ENCODE measurements around the gene ALK. TPM values are rescaled to one million over a fixed set of nuclear protein-coding genes. Genes with fewer than 3 reads are reported as not detected.
"Not testable (repeated sequence)": the region's sequence is repeated elsewhere in the genome, so short reads cannot be mapped to it uniquely, and the experiment has no call there.

ALK gene
- total RNA-seq, 1 experiment from 2014 or later: not detected

GRCh38 chr2:29872870-29873269 is 48.5 kb downstream of the ALK start:
- Histone ChIP-seq H3K36me3 (no peaks in the 10 kb centered on the region), H3K27me3 (no peaks in the 10 kb centered on the region), H3K9me3 (no peaks in the 10 kb centered on the region), H3K4me3 (no peak overlapping the region)
- DNase-seq: no peak

- H3K36me3 ChIP-seq: no peaks in the 10 kb centered on the region
- no peaks in the 10 kb centered on the region for H3K9me3 ChIP-seq
- H3K4me3 ChIP-seq: no peak overlapping the region
- H3K27me3 ChIP-seq: no peaks in the 10 kb centered on the region
- no peak for DNase-seq
These were observed 49.8 kb downstream of the ALK start for GRCh38 chr2:29871541-29871940.

GRCh38 chr2:29865512-29865911 is 55.9 kb downstream of the ALK start:
- DNase-seq: no peak
- no peaks in the 10 kb centered on the region for H3K9me3 ChIP-seq
- peaks cover 5% of the 10 kb centered on the region; the same call in 1 of the 2 replicates for H3K27me3 ChIP-seq
- H3K4me3 ChIP-seq: no peak overlapping the region
- no peaks in the 10 kb centered on the region for H3K36me3 ChIP-seq

GRCh38 chr2:29864988-29865387 is 56.4 kb downstream of the ALK start:
- DNase-seq: no peak
- Histone ChIP-seq H3K9me3 (no peaks in the 10 kb centered on the region), H3K4me3 (no peak overlapping the region), H3K27me3 (peaks cover 5% of the 10 kb centered on the region; the same call in 1 of the 2 replicates), H3K36me3 (no peaks in the 10 kb centered on the region)

GRCh38 chr2:29855924-29856639 is 65.3 kb downstream of the ALK start:
- no peak for DNase-seq
- Histone ChIP-seq H3K36me3 (no peaks in the 10 kb centered on the region), H3K9me3 (no peaks in the 10 kb centered on the region), H3K27me3 (no peaks in the 10 kb centered on the region), H3K4me3 (no peak overlapping the region)

- Histone ChIP-seq H3K9me3 (no peaks in the 10 kb centered on the region), H3K36me3 (no peaks in the 10 kb centered on the region), H3K4me3 (no peak overlapping the region), H3K27me3 (no peaks in the 10 kb centered on the region)
- DNase-seq: no peak
These were observed 70.6 kb downstream of the ALK start for GRCh38 chr2:29850794-29851193.

- no peak for DNase-seq
- H3K9me3 ChIP-seq: no peaks in the 10 kb centered on the region
- H3K27me3 ChIP-seq: no peaks in the 10 kb centered on the region
- H3K4me3 ChIP-seq: no peak overlapping the region
- H3K36me3 ChIP-seq: no peaks in the 10 kb centered on the region
These were observed 72.6 kb downstream of the ALK start for GRCh38 chr2:29848566-29849310.

- H3K36me3 ChIP-seq: no peaks in the 10 kb centered on the region
- no peaks in the 10 kb centered on the region for H3K9me3 ChIP-seq
- no peak overlapping the region for H3K4me3 ChIP-seq
- DNase-seq: no peak
- H3K27me3 ChIP-seq: no peaks in the 10 kb centered on the region
These were observed 73.5 kb downstream of the ALK start for GRCh38 chr2:29847886-29848285.

- H3K36me3 ChIP-seq: no peaks in the 10 kb centered on the region
- no peaks in the 10 kb centered on the region for H3K27me3 ChIP-seq
- no peaks in the 10 kb centered on the region for H3K9me3 ChIP-seq
- DNase-seq: peak; percentile 19
- H3K4me3 ChIP-seq: no peak overlapping the region
These were observed 76.6 kb downstream of the ALK start for GRCh38 chr2:29844713-29845326.

GRCh38 chr2:29841386-29842004 is 79.9 kb downstream of the ALK start:
- no peaks in the 10 kb centered on the region for H3K9me3 ChIP-seq
- H3K4me3 ChIP-seq: no peak overlapping the region
- H3K27me3 ChIP-seq: no peaks in the 10 kb centered on the region
- H3K36me3 ChIP-seq: no peaks in the 10 kb centered on the region
- peak; percentile 4 for DNase-seq

- H3K27me3 ChIP-seq: no peaks in the 10 kb centered on the region
- DNase-seq: no peak
- H3K4me3 ChIP-seq: no peak overlapping the region
- H3K36me3 ChIP-seq: no peaks in the 10 kb centered on the region
- H3K9me3 ChIP-seq: no peaks in the 10 kb centered on the region
These were observed 82.1 kb downstream of the ALK start for GRCh38 chr2:29839306-29839705.

GRCh38 chr2:29837925-29838324 is 83.5 kb downstream of the ALK start:
- Histone ChIP-seq H3K9me3 (no peaks in the 10 kb centered on the region), H3K4me3 (no peak overlapping the region)
- DNase-seq: no peak

GRCh38 chr2:29834624-29835023 is 86.8 kb downstream of the ALK start:
- Histone ChIP-seq H3K27me3 (no peaks in the 10 kb centered on the region), H3K9me3 (no peaks in the 10 kb centered on the region), H3K4me3 (no peak overlapping the region), H3K36me3 (no peaks in the 10 kb centered on the region)
- DNase-seq: no peak

More at GRCh38 chr2:29837925-29838324, 83.5 kb downstream of the ALK start:
- Histone ChIP-seq H3K27me3 (no peaks in the 10 kb centered on the region), H3K36me3 (no peaks in the 10 kb centered on the region)

- no peak for DNase-seq
- no peaks in the 10 kb centered on the region for H3K27me3 ChIP-seq
- H3K36me3 ChIP-seq: no peaks in the 10 kb centered on the region
- H3K4me3 ChIP-seq: no peak overlapping the region
- no peaks in the 10 kb centered on the region for H3K9me3 ChIP-seq
These were observed 87.3 kb downstream of the ALK start for GRCh38 chr2:29834036-29834540.

- no peak overlapping the region for H3K4me3 ChIP-seq
- H3K9me3 ChIP-seq: no peaks in the 10 kb centered on the region
- no peak for DNase-seq
These were observed 89.8 kb downstream of the ALK start for GRCh38 chr2:29831560-29831959.

GRCh38 chr2:29829841-29830240 is 91.5 kb downstream of the ALK start:
- DNase-seq: peak; percentile 47
- Histone ChIP-seq H3K4me3 (no peak overlapping the region), H3K27me3 (no peaks in the 10 kb centered on the region), H3K9me3 (no peaks in the 10 kb centered on the region), H3K36me3 (no peaks in the 10 kb centered on the region)

More at GRCh38 chr2:29831560-29831959, 89.8 kb downstream of the ALK start:
- H3K27me3 ChIP-seq: no peaks in the 10 kb centered on the region
- no peaks in the 10 kb centered on the region for H3K36me3 ChIP-seq

- H3K27me3 ChIP-seq, DNase-seq, H3K9me3 ChIP-seq, H3K36me3 ChIP-seq, H3K4me3 ChIP-seq: not testable (repeated sequence)
These were observed 97.2 kb downstream of the ALK start for GRCh38 chr2:29824145-29824544.

Data from MG63 (cell line).